ENCODE data around the gene RAB29. TPM values are rescaled to one million over a fixed set of nuclear protein-coding genes. Genes with fewer than 3 reads are reported as not detected.

Gene RAB29
- total RNA-seq, 2 donors from 2014 or later: 23.5 to 47.2 TPM

GRCh38 chr1:205782627-205783432 is 7.5 kb upstream of the RAB29 start:
- no peak for TF ChIP-seq CTCF (IDR thresholded peaks at IDR 0.05)
- H3K9me3 ChIP-seq: no peaks in the 10 kb centered on the region
- no peaks in the 10 kb centered on the region for H3K36me3 ChIP-seq
- DNase-seq (ENCODE audit: low spot score) (no peak), ATAC-seq (ENCODE audit: insufficient number of reproducible peaks, low FRiP score, low read depth) (no peak)
- no peak overlapping the region for H3K4me3 ChIP-seq
- peak overlapping the region; percentile 62 to 85 for H3K27ac ChIP-seq
- peaks cover 3 to 25% of the 10 kb centered on the region in 2 donors for H3K4me1 ChIP-seq (ENCODE audit: control insufficient read depth in 1 of 2, low read depth in 2 of 2)
- no peaks in the 10 kb centered on the region for H3K27me3 ChIP-seq (replicated peaks; ENCODE audit: insufficient read depth)

- no peak overlapping the region for H3K27ac ChIP-seq
- no peaks in the 10 kb centered on the region for H3K9me3 ChIP-seq
- no peak for DNase-seq (ENCODE audit: low spot score)
- TF ChIP-seq CTCF (IDR thresholded peaks at IDR 0.05): no peak
- no peaks in the 10 kb centered on the region for H3K36me3 ChIP-seq
- no peaks in the 10 kb centered on the region for H3K27me3 ChIP-seq (replicated peaks; ENCODE audit: insufficient read depth)
- no peak overlapping the region for H3K4me3 ChIP-seq
- peaks cover 9 to 34% of the 10 kb centered on the region in 2 donors for H3K4me1 ChIP-seq (ENCODE audit: control insufficient read depth in 1 of 2, low read depth in 2 of 2)
- no peak for ATAC-seq (ENCODE audit: insufficient number of reproducible peaks, low FRiP score, low read depth)
These were observed 5.1 kb upstream of the RAB29 start for GRCh38 chr1:205780335-205780734.

- no peak for ATAC-seq (ENCODE audit: insufficient number of reproducible peaks, low FRiP score, low read depth)
- Histone ChIP-seq H3K36me3 (no peaks in the 10 kb centered on the region), H3K27me3 (replicated peaks; ENCODE audit: insufficient read depth) (no peaks in the 10 kb centered on the region), H3K9me3 (no peaks in the 10 kb centered on the region), H3K4me3 (no peak overlapping the region), H3K4me1 (ENCODE audit: control insufficient read depth in 1 of 2, low read depth in 2 of 2) (peaks cover 14 to 23% of the 10 kb centered on the region in 2 donors), H3K27ac (no peak overlapping the region)
- no peak for TF ChIP-seq CTCF (IDR thresholded peaks at IDR 0.05)
- DNase-seq (ENCODE audit: low spot score): no peak
These were observed 2.7 kb upstream of the RAB29 start for GRCh38 chr1:205777994-205778393.

GRCh38 chr1:205775717-205776056 is 405 bp upstream of the RAB29 start:
- Histone ChIP-seq H3K27me3 (replicated peaks; ENCODE audit: insufficient read depth) (no peaks in the 10 kb centered on the region), H3K9me3 (no peaks in the 10 kb centered on the region), H3K4me1 (ENCODE audit: control insufficient read depth in 1 of 2, low read depth in 2 of 2) (peaks cover 14 to 18% of the 10 kb centered on the region in 2 donors), H3K36me3 (no peaks in the 10 kb centered on the region), H3K27ac (peak overlapping the region; percentile 80 to 86), H3K4me3 (peak overlapping the region; percentile 85)
- no peak for TF ChIP-seq CTCF (IDR thresholded peaks at IDR 0.05)
- DNase-seq (ENCODE audit: low spot score): no peak
- peak; percentile 94 for ATAC-seq (ENCODE audit: insufficient number of reproducible peaks, low FRiP score, low read depth)

- Histone ChIP-seq H3K27ac (peak overlapping the region; percentile 80 to 86), H3K9me3 (no peaks in the 10 kb centered on the region), H3K36me3 (peaks cover 3% of the 10 kb centered on the region), H3K4me1 (ENCODE audit: control insufficient read depth in 1 of 2, low read depth in 2 of 2) (peaks cover 14 to 21% of the 10 kb centered on the region in 2 donors), H3K4me3 (peak overlapping the region; percentile 85), H3K27me3 (replicated peaks; ENCODE audit: insufficient read depth) (no peaks in the 10 kb centered on the region)
- ATAC-seq (ENCODE audit: insufficient number of reproducible peaks, low FRiP score, low read depth) (no peak), DNase-seq (ENCODE audit: low spot score) (no peak)
- no peak for TF ChIP-seq CTCF (IDR thresholded peaks at IDR 0.05)
These were observed 876 bp downstream of the RAB29 start for GRCh38 chr1:205774198-205775014.
